ENCODE measurements around the gene BBX.

BBX gene

DNA sequence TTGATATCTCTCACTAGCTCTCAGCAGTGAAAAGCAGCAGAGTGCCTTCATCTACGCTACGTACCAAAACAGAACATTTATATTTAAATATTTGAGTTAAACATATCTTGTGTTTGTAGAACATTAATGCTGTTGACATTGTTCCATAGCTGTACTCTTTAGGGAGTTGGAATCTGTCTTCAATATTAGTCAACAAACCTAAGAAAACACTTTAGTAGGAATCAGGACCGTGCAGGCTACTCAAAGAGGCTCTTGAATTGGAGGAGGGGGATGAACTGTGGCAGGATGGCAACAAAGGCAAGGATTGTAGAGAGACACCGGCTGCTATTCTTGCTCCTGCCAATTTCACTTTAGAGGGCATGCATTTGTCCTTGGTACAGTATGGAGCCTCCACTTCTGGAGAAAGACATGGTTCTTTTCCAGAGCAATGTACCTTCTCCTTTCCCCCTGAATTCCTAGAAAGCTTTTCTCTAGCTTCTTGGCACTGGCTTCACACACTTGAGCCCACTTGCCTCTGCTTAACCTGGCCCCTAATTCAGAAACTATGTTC lies 302.1 kb downstream of the BBX start:
- no peak for ATAC-seq

GRCh38 chr3:107825556-107825955 lies 302.8 kb downstream of the BBX start:
- TF ChIP-seq RARB (CRISPR knock-in tag; IDR thresholded peaks at IDR 0.05) (no peak), ZNF70 (CRISPR knock-in tag; IDR thresholded peaks at IDR 0.05) (no peak), ESRRG (CRISPR knock-in tag; IDR thresholded peaks at IDR 0.05) (no peak)
- TF ChIP-seq, protein P1, sequence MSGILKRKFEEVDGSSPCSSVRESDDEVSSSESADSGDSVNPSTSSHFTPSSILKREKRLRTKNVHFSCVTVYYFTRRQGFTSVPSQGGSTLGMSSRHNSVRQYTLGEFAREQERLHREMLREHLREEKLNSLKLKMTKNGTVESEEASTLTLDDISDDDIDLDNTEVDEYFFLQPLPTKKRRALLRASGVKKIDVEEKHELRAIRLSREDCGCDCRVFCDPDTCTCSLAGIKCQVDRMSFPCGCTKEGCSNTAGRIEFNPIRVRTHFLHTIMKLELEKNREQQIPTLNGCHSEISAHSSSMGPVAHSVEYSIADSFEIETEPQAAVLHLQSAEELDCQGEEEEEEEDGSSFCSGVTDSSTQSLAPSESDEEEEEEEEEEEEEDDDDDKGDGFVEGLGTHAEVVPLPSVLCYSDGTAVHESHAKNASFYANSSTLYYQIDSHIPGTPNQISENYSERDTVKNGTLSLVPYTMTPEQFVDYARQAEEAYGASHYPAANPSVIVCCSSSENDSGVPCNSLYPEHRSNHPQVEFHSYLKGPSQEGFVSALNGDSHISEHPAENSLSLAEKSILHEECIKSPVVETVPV (CRISPR knock-in tag; IDR thresholded peaks at IDR 0.05), result no peak
- no peak for ATAC-seq

More for the DNA sequence above, 302.1 kb downstream of the BBX start:
- TF ChIP-seq GLIS3 (CRISPR knock-in tag; IDR thresholded peaks at IDR 0.05) (no peak), TSHZ2 (CRISPR knock-in tag; IDR thresholded peaks at IDR 0.05) (no peak), BACH2 (CRISPR knock-in tag; IDR thresholded peaks at IDR 0.05; ENCODE audit: borderline replicate concordance) (no peak), RARB (CRISPR knock-in tag; IDR thresholded peaks at IDR 0.05) (no peak), ZNF8 (CRISPR knock-in tag; IDR thresholded peaks at IDR 0.05) (no peak), ZC3H10 (CRISPR knock-in tag; IDR thresholded peaks at IDR 0.05) (no peak), TCF4 (CRISPR knock-in tag; IDR thresholded peaks at IDR 0.05; ENCODE audit: borderline replicate concordance) (no peak), PPARA (CRISPR knock-in tag; IDR thresholded peaks at IDR 0.05; ENCODE audit: borderline replicate concordance) (no peak), ISL1 (CRISPR knock-in tag; IDR thresholded peaks at IDR 0.05) (no peak), SNAI2 (CRISPR knock-in tag; IDR thresholded peaks at IDR 0.05) (no peak), ZNF565 (CRISPR knock-in tag; conservative IDR thresholded peaks at IDR 0.05; ENCODE audit: low read depth) (no peak), CSDC2 (CRISPR knock-in tag; IDR thresholded peaks at IDR 0.05) (no peak), ESRRG (CRISPR knock-in tag; IDR thresholded peaks at IDR 0.05) (no peak), ZFP30 (CRISPR knock-in tag; IDR thresholded peaks at IDR 0.05) (no peak), ARNTL (CRISPR knock-in tag; IDR thresholded peaks at IDR 0.05; ENCODE audit: borderline replicate concordance, low read depth) (no peak)
- TF ChIP-seq, protein P2, sequence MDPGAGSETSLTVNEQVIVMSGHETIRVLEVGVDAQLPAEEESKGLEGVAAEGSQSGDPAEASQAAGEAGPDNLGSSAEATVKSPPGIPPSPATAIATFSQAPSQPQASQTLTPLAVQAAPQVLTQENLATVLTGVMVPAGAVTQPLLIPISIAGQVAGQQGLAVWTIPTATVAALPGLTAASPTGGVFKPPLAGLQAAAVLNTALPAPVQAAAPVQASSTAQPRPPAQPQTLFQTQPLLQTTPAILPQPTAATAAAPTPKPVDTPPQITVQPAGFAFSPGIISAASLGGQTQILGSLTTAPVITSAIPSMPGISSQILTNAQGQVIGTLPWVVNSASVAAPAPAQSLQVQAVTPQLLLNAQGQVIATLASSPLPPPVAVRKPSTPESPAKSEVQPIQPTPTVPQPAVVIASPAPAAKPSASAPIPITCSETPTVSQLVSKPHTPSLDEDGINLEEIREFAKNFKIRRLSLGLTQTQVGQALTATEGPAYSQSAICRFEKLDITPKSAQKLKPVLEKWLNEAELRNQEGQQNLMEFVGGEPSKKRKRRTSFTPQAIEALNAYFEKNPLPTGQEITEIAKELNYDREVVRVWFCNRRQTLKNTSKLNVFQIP (CRISPR knock-in tag; IDR thresholded peaks at IDR 0.05; ENCODE audit: borderline replicate concordance, low read depth), result no peak
- TF ChIP-seq, protein P1 (CRISPR knock-in tag; IDR thresholded peaks at IDR 0.05), result no peak
- TF ChIP-seq, protein P3, sequence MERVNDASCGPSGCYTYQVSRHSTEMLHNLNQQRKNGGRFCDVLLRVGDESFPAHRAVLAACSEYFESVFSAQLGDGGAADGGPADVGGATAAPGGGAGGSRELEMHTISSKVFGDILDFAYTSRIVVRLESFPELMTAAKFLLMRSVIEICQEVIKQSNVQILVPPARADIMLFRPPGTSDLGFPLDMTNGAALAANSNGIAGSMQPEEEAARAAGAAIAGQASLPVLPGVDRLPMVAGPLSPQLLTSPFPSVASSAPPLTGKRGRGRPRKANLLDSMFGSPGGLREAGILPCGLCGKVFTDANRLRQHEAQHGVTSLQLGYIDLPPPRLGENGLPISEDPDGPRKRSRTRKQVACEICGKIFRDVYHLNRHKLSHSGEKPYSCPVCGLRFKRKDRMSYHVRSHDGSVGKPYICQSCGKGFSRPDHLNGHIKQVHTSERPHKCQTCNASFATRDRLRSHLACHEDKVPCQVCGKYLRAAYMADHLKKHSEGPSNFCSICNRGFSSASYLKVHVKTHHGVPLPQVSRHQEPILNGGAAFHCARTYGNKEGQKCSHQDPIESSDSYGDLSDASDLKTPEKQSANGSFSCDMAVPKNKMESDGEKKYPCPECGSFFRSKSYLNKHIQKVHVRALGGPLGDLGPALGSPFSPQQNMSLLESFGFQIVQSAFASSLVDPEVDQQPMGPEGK (CRISPR knock-in tag; IDR thresholded peaks at IDR 0.05; ENCODE audit: borderline replicate concordance), result no peak

DNA sequence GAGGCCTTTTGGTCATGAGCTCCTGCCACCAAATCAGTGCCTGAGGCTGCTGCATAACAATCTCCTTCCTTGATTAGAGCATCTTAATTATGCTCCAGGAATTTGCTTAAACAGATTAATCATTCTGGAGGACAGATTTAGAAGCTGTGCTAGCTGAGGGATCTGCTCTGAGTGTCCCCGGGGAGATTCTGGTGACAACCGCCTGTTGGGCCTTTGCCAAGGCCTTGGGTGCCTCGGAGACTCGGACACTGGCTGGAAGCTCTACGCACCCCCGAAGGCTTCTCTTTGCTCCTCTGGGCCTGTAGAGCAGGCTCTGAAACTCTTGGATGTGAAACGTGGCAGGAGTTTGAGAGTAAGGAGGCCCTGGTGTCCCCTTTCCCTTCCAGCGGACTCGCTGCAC lies 304.0 kb downstream of the BBX start:
- TF ChIP-seq ESRRG (CRISPR knock-in tag; IDR thresholded peaks at IDR 0.05), result no peak
- TF ChIP-seq CREB5 (CRISPR knock-in tag; IDR thresholded peaks at IDR 0.05; ENCODE audit: low read depth), result no peak
- TF ChIP-seq, protein P3 (CRISPR knock-in tag; IDR thresholded peaks at IDR 0.05; ENCODE audit: borderline replicate concordance), result no peak
- TF ChIP-seq ISL1 (CRISPR knock-in tag; IDR thresholded peaks at IDR 0.05), result no peak
- TF ChIP-seq GLIS3 (CRISPR knock-in tag; IDR thresholded peaks at IDR 0.05), result no peak
- TF ChIP-seq RARB (CRISPR knock-in tag; IDR thresholded peaks at IDR 0.05), result no peak
- no peak for TF ChIP-seq PPARA (CRISPR knock-in tag; IDR thresholded peaks at IDR 0.05; ENCODE audit: borderline replicate concordance)
- no peak for ATAC-seq

Data from SK-N-SH treated with all-trans-retinoic acid at 6 μM for 48 hours (cell line).